ENCODE data around the gene GLRB. TPM values are rescaled to one million over a fixed set of nuclear protein-coding genes. Genes with fewer than 3 reads are reported as not detected.

Gene GLRB
- total and polyA plus RNA-seq, 12 donors = 3.3 to 23.3 (median 13.1) TPM

- Histone ChIP-seq H3K27me3 (peaks cover 0 to 4% (median 0%) of the 10 kb centered on the region in 7 donors), H3K4me3 (no peak overlapping the region), H3K9me3 (peaks cover 0 to 13% (median 0%) of the 10 kb centered on the region in 11 donors), H3K36me3 (no peaks in the 10 kb centered on the region), H3K4me1 (no peaks in the 10 kb centered on the region), H3K27ac (no peak overlapping the region)
- intact Hi-C loops (cut with DNase I) = no loop called here
- DNase-seq (no peak), ATAC-seq (no peak)
- TF ChIP-seq CTCF (IDR thresholded peaks at IDR 0.05) = no peak
- 87 to 88% methylated on average over 1 of the region's 1 CpG for WGBS, 2 donors
These were observed 108.3 kb downstream of the GLRB start for GRCh38 chr4:157184300-157184699.

- Histone ChIP-seq H3K36me3 (no peaks in the 10 kb centered on the region), H3K4me1 (no peaks in the 10 kb centered on the region), H3K27me3 (peaks cover 0 to 3% (median 0%) of the 10 kb centered on the region in 7 donors), H3K9me3 (peaks cover 0 to 23% (median 0%) of the 10 kb centered on the region in 11 donors), H3K4me3 (no peak overlapping the region), H3K27ac (no peak overlapping the region)
- intact Hi-C loops (cut with DNase I) = no loop called here
- no peak for TF ChIP-seq CTCF (IDR thresholded peaks at IDR 0.05)
- DNase-seq (no peak), ATAC-seq (no peak)
These were observed 109.4 kb downstream of the GLRB start for GRCh38 chr4:157185363-157185762.

- DNase-seq (no peak), ATAC-seq (no peak)
- 72 to 79% methylated on average over 2 of the region's 2 CpGs for WGBS, 2 donors
- intact Hi-C loops (cut with DNase I) = no loop called here
- Histone ChIP-seq H3K4me3 (no peak overlapping the region), H3K9me3 (peaks cover 0 to under 1% (median 0%) of the 10 kb centered on the region in 11 donors), H3K36me3 (no peaks in the 10 kb centered on the region), H3K27ac (no peak overlapping the region), H3K27me3 (no peaks in the 10 kb centered on the region), H3K4me1 (no peaks in the 10 kb centered on the region)
- TF ChIP-seq CTCF (IDR thresholded peaks at IDR 0.05) = no peak
These were observed 119.4 kb downstream of the GLRB start for GRCh38 chr4:157195374-157195773.

GRCh38 chr4:157196046-157196445, 120.1 kb downstream of the GLRB start:
- no peaks in the 10 kb centered on the region for H3K4me1 ChIP-seq
- WGBS, 2 donors = 90 to 95% methylated on average over 1 of the region's 1 CpG
- DNase-seq = no peak
- H3K9me3 ChIP-seq = no peaks in the 10 kb centered on the region
- H3K27me3 ChIP-seq = no peaks in the 10 kb centered on the region
- no peak overlapping the region for H3K4me3 ChIP-seq
- intact Hi-C loops (cut with DNase I) = no loop called here
- H3K27ac ChIP-seq = no peak overlapping the region
- no peak for ATAC-seq
- no peaks in the 10 kb centered on the region for H3K36me3 ChIP-seq
- no peak for TF ChIP-seq CTCF (IDR thresholded peaks at IDR 0.05)

All from heart right ventricle (tissue), 16 donors.